Measurements from ENCODE around the gene GPRC5A.

Gene GPRC5A

GRCh38 chr12:12877781-12878455, 13.4 kb upstream of the GPRC5A start:
- DNase-seq (ENCODE audit: insufficient read length, low spot score) (no peak), FAIRE-seq (no peak)
- TF ChIP-seq CTCF (IDR thresholded peaks at IDR 0.05; ENCODE audit: insufficient read depth, missing control alignments) = no peak

- DNase-seq (ENCODE audit: insufficient read length, low spot score) (no peak), FAIRE-seq (no peak)
- no peak for TF ChIP-seq CTCF (IDR thresholded peaks at IDR 0.05; ENCODE audit: insufficient read depth, missing control alignments)
Measured at GRCh38 chr12:12880537-12880936, 10.8 kb upstream of the GPRC5A start.

GRCh38 chr12:12881151-12881909, 10.0 kb upstream of the GPRC5A start:
- DNase-seq (ENCODE audit: insufficient read length, low spot score) (no peak), FAIRE-seq (no peak)
- no peak for TF ChIP-seq CTCF (IDR thresholded peaks at IDR 0.05; ENCODE audit: insufficient read depth, missing control alignments)

GRCh38 chr12:12882288-12882687, 9.1 kb upstream of the GPRC5A start:
- TF ChIP-seq CTCF (IDR thresholded peaks at IDR 0.05; ENCODE audit: insufficient read depth, missing control alignments) = no peak
- no peak for DNase-seq (ENCODE audit: insufficient read length, low spot score)
- no peak for FAIRE-seq

- TF ChIP-seq CTCF (IDR thresholded peaks at IDR 0.05; ENCODE audit: insufficient read depth, missing control alignments) = no peak
- DNase-seq (ENCODE audit: insufficient read length, low spot score) (no peak), FAIRE-seq (no peak)
Measured at GRCh38 chr12:12883369-12884001, 7.9 kb upstream of the GPRC5A start.

GRCh38 chr12:12885096-12885792, 6.1 kb upstream of the GPRC5A start:
- TF ChIP-seq CTCF (IDR thresholded peaks at IDR 0.05; ENCODE audit: insufficient read depth, missing control alignments) = no peak
- DNase-seq (ENCODE audit: insufficient read length, low spot score) (no peak), FAIRE-seq (no peak)

Measured in D721Med (cell line).